ENCODE results near the gene GPR37L1.

Gene GPR37L1

DNA sequence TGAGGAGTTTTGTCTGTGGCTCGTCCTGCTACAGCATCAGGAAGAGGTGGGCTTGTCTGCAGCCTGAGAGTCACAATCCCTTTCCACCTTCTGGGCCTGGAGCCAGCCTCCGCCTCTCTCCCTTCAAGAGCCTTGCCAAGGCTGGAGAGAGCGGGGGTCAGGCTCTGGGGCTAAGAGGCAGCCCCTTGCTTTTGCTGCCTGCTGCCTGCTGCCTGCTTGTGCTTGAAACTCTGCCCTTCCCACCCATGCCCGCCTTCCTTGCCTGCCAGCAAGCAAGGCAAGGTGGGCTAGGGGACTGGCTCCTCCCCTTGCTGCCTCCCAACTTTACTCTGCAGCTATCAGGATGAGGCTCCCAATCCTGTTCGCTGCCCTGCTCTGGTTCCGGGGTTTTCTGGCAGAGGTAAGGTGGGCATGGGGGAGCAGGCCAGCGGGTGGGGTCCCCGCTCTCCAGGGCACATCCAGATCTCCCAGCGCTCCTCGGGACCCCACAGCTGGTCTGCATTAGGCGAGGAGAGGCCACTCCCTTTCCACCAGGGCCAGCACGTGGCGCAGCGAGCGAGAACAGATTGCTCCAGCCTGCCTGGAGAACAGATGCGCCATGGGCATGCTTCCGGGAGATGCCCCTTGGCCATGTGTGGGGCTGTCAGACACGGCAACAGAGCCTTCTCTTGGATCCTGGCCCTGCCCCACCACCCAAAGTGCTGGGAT lies 45.1 kb downstream of the GPR37L1 start:
- Histone ChIP-seq H3K4me3 (ENCODE audit: low read length) (no peak overlapping the region), H3K9me3 (replicated peaks; ENCODE audit: insufficient read depth, low read length) (no peaks in the 10 kb centered on the region), H2AFZ (ENCODE audit: low read length) (no peak overlapping the region), H3K4me2 (ENCODE audit: low read depth, low read length) (no peak overlapping the region), H4K20me1 (ENCODE audit: insufficient read depth, low read length) (no peaks in the 10 kb centered on the region), H3K4me1 (ENCODE audit: low read length) (no peaks in the 10 kb centered on the region), H3F3A (ENCODE audit: insufficient read depth, low read length) (no peaks in the 10 kb centered on the region), H3K9me2 (replicated peaks; ENCODE audit: insufficient read depth, low read length) (no peaks in the 10 kb centered on the region), H3K27ac (ENCODE audit: low read length) (no peak overlapping the region), H3K9ac (ENCODE audit: low read length) (no peak overlapping the region), H3K79me2 (ENCODE audit: low read length) (no peaks in the 10 kb centered on the region), H3K27me3 (replicated peaks; ENCODE audit: insufficient read depth, low read length) (no peaks in the 10 kb centered on the region), H3K36me3 (replicated peaks; ENCODE audit: insufficient read depth, low read length) (no peaks in the 10 kb centered on the region)
- DNase-seq: no peak
- TF ChIP-seq EZH2 (optimal IDR thresholded peaks at IDR 0.05; ENCODE audit: low read depth, low read length): no peak

GRCh38 chr1:202168861-202169260 lies 46.1 kb downstream of the GPR37L1 start:
- no peak for DNase-seq
- Histone ChIP-seq H3K4me3 (ENCODE audit: low read length) (no peak overlapping the region), H3K4me1 (ENCODE audit: low read length) (no peaks in the 10 kb centered on the region), H4K20me1 (ENCODE audit: insufficient read depth, low read length) (no peaks in the 10 kb centered on the region), H3K4me2 (ENCODE audit: low read depth, low read length) (no peak overlapping the region), H3K9me2 (replicated peaks; ENCODE audit: insufficient read depth, low read length) (no peaks in the 10 kb centered on the region), H3K79me2 (ENCODE audit: low read length) (no peaks in the 10 kb centered on the region), H3F3A (ENCODE audit: insufficient read depth, low read length) (no peaks in the 10 kb centered on the region), H3K9ac (ENCODE audit: low read length) (no peak overlapping the region), H3K36me3 (replicated peaks; ENCODE audit: insufficient read depth, low read length) (no peaks in the 10 kb centered on the region), H3K27ac (ENCODE audit: low read length) (no peak overlapping the region), H3K27me3 (replicated peaks; ENCODE audit: insufficient read depth, low read length) (no peaks in the 10 kb centered on the region), H2AFZ (ENCODE audit: low read length) (no peak overlapping the region), H3K9me3 (replicated peaks; ENCODE audit: insufficient read depth, low read length) (no peaks in the 10 kb centered on the region)
- TF ChIP-seq EZH2 (optimal IDR thresholded peaks at IDR 0.05; ENCODE audit: low read depth, low read length) (no peak), EZH2phosphoT487 (IDR thresholded peaks at IDR 0.05; ENCODE audit: low read length) (no peak)
- TF ChIP-seq, protein P1, sequence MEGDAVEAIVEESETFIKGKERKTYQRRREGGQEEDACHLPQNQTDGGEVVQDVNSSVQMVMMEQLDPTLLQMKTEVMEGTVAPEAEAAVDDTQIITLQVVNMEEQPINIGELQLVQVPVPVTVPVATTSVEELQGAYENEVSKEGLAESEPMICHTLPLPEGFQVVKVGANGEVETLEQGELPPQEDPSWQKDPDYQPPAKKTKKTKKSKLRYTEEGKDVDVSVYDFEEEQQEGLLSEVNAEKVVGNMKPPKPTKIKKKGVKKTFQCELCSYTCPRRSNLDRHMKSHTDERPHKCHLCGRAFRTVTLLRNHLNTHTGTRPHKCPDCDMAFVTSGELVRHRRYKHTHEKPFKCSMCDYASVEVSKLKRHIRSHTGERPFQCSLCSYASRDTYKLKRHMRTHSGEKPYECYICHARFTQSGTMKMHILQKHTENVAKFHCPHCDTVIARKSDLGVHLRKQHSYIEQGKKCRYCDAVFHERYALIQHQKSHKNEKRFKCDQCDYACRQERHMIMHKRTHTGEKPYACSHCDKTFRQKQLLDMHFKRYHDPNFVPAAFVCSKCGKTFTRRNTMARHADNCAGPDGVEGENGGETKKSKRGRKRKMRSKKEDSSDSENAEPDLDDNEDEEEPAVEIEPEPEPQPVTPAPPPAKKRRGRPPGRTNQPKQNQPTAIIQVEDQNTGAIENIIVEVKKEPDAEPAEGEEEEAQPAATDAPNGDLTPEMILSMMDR (IDR thresholded peaks at IDR 0.05; ENCODE audit: low read length): no peak

DNA sequence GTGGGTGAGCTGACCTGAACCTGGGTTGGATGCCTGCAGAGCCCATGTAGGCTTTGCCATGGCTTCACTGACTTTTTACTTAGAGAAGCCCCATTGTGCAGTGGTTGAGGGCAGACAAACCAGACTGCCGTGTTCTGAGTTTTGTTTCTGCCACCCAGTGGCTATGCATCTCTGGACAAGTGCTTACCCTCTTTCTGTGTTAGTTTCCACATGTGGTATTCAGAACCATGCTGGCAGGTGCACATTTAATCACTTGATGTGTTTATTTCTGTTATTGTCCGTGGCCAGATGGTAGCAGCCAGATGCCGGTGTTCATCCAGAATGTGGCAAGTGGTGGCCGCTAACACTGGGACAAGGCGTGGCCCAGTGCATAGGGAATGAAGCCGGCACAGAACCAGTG lies 48.0 kb downstream of the GPR37L1 start:
- no peaks in the 10 kb centered on the region for H3K36me3 ChIP-seq (replicated peaks; ENCODE audit: insufficient read depth, low read length)
- DNase-seq: no peak
- no peaks in the 10 kb centered on the region for H3F3A ChIP-seq (ENCODE audit: insufficient read depth, low read length)
- no peaks in the 10 kb centered on the region for H3K4me1 ChIP-seq (ENCODE audit: low read length)
- H3K4me2 ChIP-seq (ENCODE audit: low read depth, low read length): no peak overlapping the region
- no peaks in the 10 kb centered on the region for H3K79me2 ChIP-seq (ENCODE audit: low read length)
- no peak overlapping the region for H3K27ac ChIP-seq (ENCODE audit: low read length)
- H2AFZ ChIP-seq (ENCODE audit: low read length): no peak overlapping the region
- no peak overlapping the region for H3K9ac ChIP-seq (ENCODE audit: low read length)
- no peaks in the 10 kb centered on the region for H3K27me3 ChIP-seq (replicated peaks; ENCODE audit: insufficient read depth, low read length)
- H3K9me2 ChIP-seq (replicated peaks; ENCODE audit: insufficient read depth, low read length): no peaks in the 10 kb centered on the region
- H3K4me3 ChIP-seq (ENCODE audit: low read length): no peak overlapping the region
- no peaks in the 10 kb centered on the region for H3K9me3 ChIP-seq (replicated peaks; ENCODE audit: insufficient read depth, low read length)
- TF ChIP-seq EZH2phosphoT487 (IDR thresholded peaks at IDR 0.05; ENCODE audit: low read length): no peak
- TF ChIP-seq, protein P1 (IDR thresholded peaks at IDR 0.05; ENCODE audit: low read length): no peak
- TF ChIP-seq EZH2 (optimal IDR thresholded peaks at IDR 0.05; ENCODE audit: low read depth, low read length): no peak
- no peaks in the 10 kb centered on the region for H4K20me1 ChIP-seq (ENCODE audit: insufficient read depth, low read length)

DNA sequence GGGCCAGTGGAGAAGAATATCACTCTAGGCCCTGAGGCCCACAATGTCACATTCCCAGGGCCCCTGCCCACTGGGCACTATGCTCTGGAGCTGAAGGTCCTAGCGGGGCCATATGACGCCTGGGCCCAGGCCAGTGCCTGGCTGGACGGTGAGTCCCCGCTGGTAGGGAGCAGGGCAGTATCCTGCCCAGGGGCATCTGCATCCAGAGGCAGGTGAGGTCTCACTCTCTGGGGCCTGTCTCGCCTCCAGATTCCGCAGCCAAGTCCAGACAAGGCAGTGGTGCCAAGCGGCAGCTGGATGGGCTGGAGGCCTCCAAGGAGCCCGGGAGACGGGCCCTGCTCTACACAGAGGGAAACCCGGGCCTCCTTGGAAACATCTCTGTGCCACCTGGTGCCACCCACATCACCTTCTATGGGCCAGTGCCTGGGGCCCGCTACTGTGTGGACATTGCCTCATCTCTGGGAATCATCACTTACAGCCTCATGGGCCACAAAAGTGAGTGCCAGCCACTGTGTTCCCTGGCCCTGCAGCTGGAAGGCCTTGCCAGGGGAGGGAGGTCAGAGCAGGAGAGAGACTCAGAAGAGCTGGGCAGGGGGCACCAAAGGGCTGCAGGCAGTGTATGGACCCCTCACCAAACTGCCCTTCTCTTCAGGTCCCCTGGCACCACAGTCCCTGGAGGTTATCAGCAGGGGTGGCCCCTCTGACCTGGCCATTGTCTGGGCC lies 48.7 kb downstream of the GPR37L1 start:
- H3K9ac ChIP-seq (ENCODE audit: low read length): no peak overlapping the region
- no peaks in the 10 kb centered on the region for H4K20me1 ChIP-seq (ENCODE audit: insufficient read depth, low read length)
- no peak overlapping the region for H3K27ac ChIP-seq (ENCODE audit: low read length)
- no peak overlapping the region for H3K4me2 ChIP-seq (ENCODE audit: low read depth, low read length)
- H3K4me1 ChIP-seq (ENCODE audit: low read length): no peaks in the 10 kb centered on the region
- H3K9me3 ChIP-seq (replicated peaks; ENCODE audit: insufficient read depth, low read length): no peaks in the 10 kb centered on the region
- no peak for DNase-seq
- H3K79me2 ChIP-seq (ENCODE audit: low read length): no peaks in the 10 kb centered on the region
- TF ChIP-seq EZH2phosphoT487 (IDR thresholded peaks at IDR 0.05; ENCODE audit: low read length) (no peak), EZH2 (optimal IDR thresholded peaks at IDR 0.05; ENCODE audit: low read depth, low read length) (no peak)
- TF ChIP-seq, protein P1 (IDR thresholded peaks at IDR 0.05; ENCODE audit: low read length): no peak
- H3K4me3 ChIP-seq (ENCODE audit: low read length): no peak overlapping the region
- no peaks in the 10 kb centered on the region for H3K27me3 ChIP-seq (replicated peaks; ENCODE audit: insufficient read depth, low read length)
- H2AFZ ChIP-seq (ENCODE audit: low read length): no peak overlapping the region
- no peaks in the 10 kb centered on the region for H3K9me2 ChIP-seq (replicated peaks; ENCODE audit: insufficient read depth, low read length)
- no peaks in the 10 kb centered on the region for H3K36me3 ChIP-seq (replicated peaks; ENCODE audit: insufficient read depth, low read length)
- no peaks in the 10 kb centered on the region for H3F3A ChIP-seq (ENCODE audit: insufficient read depth, low read length)
